Renal pelvis (tissue), 4 donors: ENCODE data around the gene TCHHL1. TPM values are rescaled to one million over a fixed set of nuclear protein-coding genes. Genes with fewer than 3 reads are reported as not detected.
"Not testable (repeated sequence)": the region's sequence is repeated elsewhere in the genome, so short reads cannot be mapped to it uniquely, and the experiment has no call there.

ENCODE experiments used
- DNase-seq: peaks from one replicate; pipeline ENCODE4 v3.0.0-alpha.2; 2013
- polyA plus RNA-seq, 3 donors: library from polyadenylated mRNA; unstranded; fragments of 120-200 nt; gene quantifications; one replicate each; pipeline ENCODE4 v1.2.1, GENCODE V29; 2013; ENCODE audit not compliant: insufficient read length in 3 of 3

TCHHL1 gene
- polyA plus RNA-seq, 3 donors: not detected

- DNase-seq: no peak
Observed at GRCh38 chr1:152096931-152097330, 8.1 kb upstream of the TCHHL1 start.

GRCh38 chr1:152086760-152087159, 2.1 kb downstream of the TCHHL1 start:
- no peak for DNase-seq

GRCh38 chr1:152084853-152085252, 4.0 kb downstream of the TCHHL1 start:
- no peak for DNase-seq

- not testable (repeated sequence) for DNase-seq
Observed at GRCh38 chr1:152081026-152081425, 7.8 kb downstream of the TCHHL1 start.

GRCh38 chr1:152080494-152080893, 8.4 kb downstream of the TCHHL1 start:
- DNase-seq: not testable (repeated sequence)

- DNase-seq: no peak
Observed at GRCh38 chr1:152078831-152079441, 9.9 kb downstream of the TCHHL1 start.

GRCh38 chr1:152072311-152072710, 16.6 kb downstream of the TCHHL1 start:
- DNase-seq: no peak

- no peak for DNase-seq
Observed at GRCh38 chr1:152071123-152071522, 17.7 kb downstream of the TCHHL1 start.

GRCh38 chr1:152067929-152068328, 20.9 kb downstream of the TCHHL1 start:
- no peak for DNase-seq

- DNase-seq: no peak
Observed at GRCh38 chr1:152067150-152067549, 21.7 kb downstream of the TCHHL1 start.

- no peak for DNase-seq
Observed at GRCh38 chr1:152061952-152062351, 26.9 kb downstream of the TCHHL1 start.

- no peak for DNase-seq
Observed at GRCh38 chr1:152053375-152053774, 35.5 kb downstream of the TCHHL1 start.

- DNase-seq: peak; percentile 81
Observed at GRCh38 chr1:152052606-152053005, 36.3 kb downstream of the TCHHL1 start.

GRCh38 chr1:152050886-152051675, 37.8 kb downstream of the TCHHL1 start:
- DNase-seq: no peak

- DNase-seq: no peak
Observed at GRCh38 chr1:152049291-152050083, 39.4 kb downstream of the TCHHL1 start.

GRCh38 chr1:152048416-152049009, 40.4 kb downstream of the TCHHL1 start:
- peak; percentile 68 for DNase-seq

- peak; percentile 86 for DNase-seq
Observed at GRCh38 chr1:152047730-152048415, 41.0 kb downstream of the TCHHL1 start.

- no peak for DNase-seq
Observed at GRCh38 chr1:152047413-152047729, 41.5 kb downstream of the TCHHL1 start.

- DNase-seq: no peak
Observed at GRCh38 chr1:152044386-152044785, 44.5 kb downstream of the TCHHL1 start.

- DNase-seq: no peak
Observed at GRCh38 chr1:152043870-152044269, 45.0 kb downstream of the TCHHL1 start.

GRCh38 chr1:152042030-152042429, 46.8 kb downstream of the TCHHL1 start:
- DNase-seq: no peak

GRCh38 chr1:152039886-152040285, 49.0 kb downstream of the TCHHL1 start:
- no peak for DNase-seq
